ENCODE data around the gene DRGX.

Gene DRGX

GRCh38 chr10:49334964-49335363, 60.9 kb downstream of the DRGX start:
- no peak for DNase-seq

DNA sequence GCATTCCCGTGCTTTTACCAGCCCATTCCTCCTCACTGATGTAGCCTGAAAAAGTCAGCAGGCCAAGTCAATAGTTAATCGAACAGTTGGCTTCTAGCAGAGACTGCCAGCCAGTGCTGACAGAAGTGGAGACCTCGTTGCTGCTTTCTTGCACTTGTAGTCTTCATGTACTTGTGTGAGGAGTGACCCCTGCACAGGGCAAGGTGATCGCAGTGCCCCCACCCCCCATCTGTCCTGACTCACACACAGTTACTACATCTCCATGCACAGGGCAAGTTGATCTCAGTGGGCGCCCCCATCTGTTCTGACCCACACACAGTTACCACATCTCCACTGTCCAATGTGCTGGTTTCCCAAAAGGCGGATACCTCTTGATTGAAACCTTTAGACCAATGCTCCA, 62.7 kb downstream of the DRGX start:
- DNase-seq, result no peak

- no peak for DNase-seq
Observed at GRCh38 chr10:49332768-49333167, 63.1 kb downstream of the DRGX start.

DNA sequence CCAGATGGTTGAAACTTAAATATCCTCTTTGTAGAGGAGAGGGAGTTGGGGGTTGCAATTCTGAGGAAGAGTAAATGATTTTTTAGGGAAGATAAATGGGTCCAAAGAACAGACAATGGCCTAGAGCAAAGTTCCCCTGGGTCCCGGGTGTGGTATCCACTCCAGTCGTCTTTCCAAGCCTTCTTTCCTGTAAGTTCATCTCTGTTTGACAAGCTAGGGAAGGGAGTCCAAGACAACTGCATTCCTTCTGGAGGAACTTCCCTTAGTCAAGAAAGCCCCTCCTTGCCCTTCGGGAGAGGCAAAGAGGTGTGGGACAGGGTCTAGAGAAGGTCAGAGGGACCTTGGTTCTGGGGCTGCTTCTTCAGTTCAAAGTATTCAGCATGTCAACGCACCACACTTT, 63.6 kb downstream of the DRGX start:
- DNase-seq, result no peak

GRCh38 chr10:49331431-49331830, 64.5 kb downstream of the DRGX start:
- no peak for DNase-seq

GRCh38 chr10:49330127-49330665, 65.7 kb downstream of the DRGX start:
- no peak for DNase-seq

DNA sequence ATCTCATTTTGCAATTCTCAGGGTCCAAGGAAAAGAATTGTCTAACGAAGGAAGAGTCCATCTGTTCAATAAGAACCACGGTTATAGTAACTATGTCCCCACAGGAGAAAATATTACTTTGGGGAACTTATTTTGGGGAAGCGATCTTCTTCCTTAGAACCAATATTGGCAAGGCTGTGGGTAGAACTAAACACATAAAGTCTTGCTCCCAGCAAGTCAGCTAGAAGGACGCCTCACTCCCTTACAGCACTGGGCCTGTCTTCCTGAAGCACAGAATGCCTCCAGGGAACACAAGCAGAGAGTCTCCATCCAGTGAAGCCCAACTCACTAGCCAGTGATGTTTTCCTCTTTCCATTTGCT, 66.8 kb downstream of the DRGX start:
- no peak for DNase-seq

DNA sequence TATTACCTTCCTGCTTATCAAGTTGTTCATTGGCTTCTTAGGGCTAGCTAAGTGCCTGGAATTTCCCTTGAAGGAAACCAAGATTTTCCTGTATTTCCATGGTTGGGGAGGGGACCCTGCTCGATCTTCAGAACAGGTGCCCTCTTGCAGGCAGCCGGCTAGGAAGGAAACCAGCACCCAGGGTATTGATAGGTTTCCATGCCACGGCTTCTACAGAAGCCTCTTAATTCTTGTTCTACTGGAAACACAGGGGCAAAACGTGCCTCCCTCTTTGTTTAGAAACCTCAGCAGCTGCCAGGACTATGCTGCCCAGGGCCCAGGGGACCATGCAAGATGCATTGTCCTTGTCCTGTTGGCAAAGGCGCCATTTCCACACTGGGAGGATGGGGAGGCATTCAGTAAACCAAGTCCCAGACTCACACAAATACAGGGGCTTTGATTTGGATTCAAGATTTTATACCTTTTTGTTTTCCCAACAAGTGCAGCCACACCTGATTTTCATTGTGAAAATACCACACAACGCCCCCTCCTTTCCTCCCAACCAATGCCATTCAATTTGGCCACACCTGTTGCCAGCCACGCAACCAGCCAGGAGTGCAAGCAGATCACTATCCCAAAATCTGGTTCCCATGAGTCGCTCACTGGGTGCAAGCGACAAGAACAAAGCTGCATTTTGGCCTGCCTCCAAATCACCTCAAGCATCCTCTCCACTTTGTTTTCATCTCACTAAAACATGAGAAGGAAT, 67.3 kb downstream of the DRGX start:
- DNase-seq, result no peak

GRCh38 chr10:49327036-49327813, 68.7 kb downstream of the DRGX start:
- no peak for DNase-seq

GRCh38 chr10:49325916-49326783, 69.7 kb downstream of the DRGX start:
- no peak for DNase-seq

DNA sequence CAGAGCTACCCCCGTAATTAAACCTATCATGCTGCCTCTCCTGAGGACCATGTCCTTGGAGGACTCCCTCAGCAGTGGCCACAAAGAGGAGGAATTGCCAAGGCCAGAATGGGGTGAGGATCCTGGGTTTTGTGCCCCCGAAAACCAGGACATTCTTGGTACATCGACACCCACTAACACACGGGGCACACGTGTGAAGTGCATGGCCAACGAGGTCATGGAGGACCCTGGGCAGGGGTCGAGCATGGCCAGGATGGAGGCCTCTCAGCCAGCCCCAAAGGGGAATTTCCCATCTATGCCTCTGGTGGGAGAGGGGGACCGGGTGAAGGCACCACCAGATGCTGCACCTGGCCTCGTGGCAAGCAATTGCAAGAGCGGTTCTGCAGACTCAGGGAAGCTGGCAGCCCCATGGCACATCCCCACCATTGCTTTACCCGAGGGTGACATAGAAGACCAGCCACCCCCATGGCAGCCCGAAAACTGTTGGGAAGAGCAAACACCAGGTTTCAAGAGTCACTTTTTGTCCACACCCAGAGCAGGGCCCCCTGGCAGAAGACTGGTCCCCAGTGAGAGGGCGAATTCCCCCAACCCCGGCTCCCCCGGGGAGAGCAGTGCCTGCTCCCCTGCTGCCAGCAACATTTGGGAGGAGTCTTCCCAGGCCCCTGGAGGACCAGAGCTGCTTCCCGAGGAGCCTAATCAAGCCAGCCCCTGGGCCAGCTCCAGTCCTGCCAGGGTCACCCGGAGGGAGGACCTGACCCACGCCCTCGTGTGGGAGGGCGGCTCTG, 70.6 kb downstream of the DRGX start:
- no peak for DNase-seq

- no peak for DNase-seq
Observed at GRCh38 chr10:49324711-49325110, 71.2 kb downstream of the DRGX start.

- no peak for DNase-seq
Observed at GRCh38 chr10:49323896-49324270, 72.0 kb downstream of the DRGX start.

- no peak for DNase-seq
Observed at GRCh38 chr10:49323171-49323895, 72.6 kb downstream of the DRGX start.

GRCh38 chr10:49322371-49323170, 73.3 kb downstream of the DRGX start:
- no peak for DNase-seq

- no peak for DNase-seq
Observed at GRCh38 chr10:49321021-49321420, 74.9 kb downstream of the DRGX start.

- no peak for DNase-seq
Observed at GRCh38 chr10:49320191-49320590, 75.7 kb downstream of the DRGX start.

- no peak for DNase-seq
Observed at GRCh38 chr10:49319206-49319605, 76.7 kb downstream of the DRGX start.

GRCh38 chr10:49318755-49319154, 77.1 kb downstream of the DRGX start:
- no peak for DNase-seq

DNA sequence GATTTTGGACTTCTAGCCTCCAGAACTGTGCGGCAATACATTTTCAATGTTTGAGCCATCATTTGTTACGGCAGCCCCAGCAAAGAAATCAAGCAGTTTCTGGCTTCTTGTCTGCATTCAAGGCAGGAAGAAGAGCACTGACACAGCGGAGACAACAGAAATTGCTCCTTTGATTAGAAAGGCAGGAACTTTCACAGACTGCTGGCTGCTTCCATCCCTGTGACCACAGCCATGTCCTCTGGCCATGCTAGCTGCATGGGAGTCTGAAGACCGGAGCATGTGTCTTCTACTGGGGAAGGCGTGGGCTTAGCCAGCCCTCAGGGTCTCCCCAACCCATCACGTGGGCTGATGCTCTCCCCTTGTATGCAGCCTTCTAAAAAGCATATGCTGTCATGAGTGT, 77.9 kb downstream of the DRGX start:
- no peak for DNase-seq

DNA sequence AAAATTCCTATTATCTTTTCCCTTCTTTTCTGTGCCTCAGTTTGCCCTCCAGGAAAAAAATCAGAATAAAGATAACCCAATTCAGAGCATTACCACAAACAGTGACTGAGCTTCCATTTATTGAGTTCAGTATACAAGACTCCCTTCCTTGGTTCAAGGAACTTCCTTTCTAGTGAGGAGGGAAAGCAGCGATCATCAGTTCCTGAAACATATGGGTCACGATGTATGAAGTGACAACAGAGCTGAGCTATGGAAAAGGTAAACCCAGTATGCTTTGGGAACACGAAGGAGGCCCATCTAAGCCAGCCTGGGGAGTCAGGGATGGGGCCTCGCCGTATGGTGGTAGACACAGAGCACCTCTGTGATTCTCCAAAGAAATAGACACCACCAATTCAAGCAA, 81.1 kb downstream of the DRGX start:
- DNase-seq, result no peak

Measured in CD4-positive, alpha-beta T cell treated with Interferon alpha-2 for 1 hour (primary cell).